ENCODE measurements around the gene LELP1. TPM values are rescaled to one million over a fixed set of nuclear protein-coding genes. Genes with fewer than 3 reads are reported as not detected.
"Not testable (repeated sequence)": the region's sequence is repeated elsewhere in the genome, so short reads cannot be mapped to it uniquely, and the experiment has no call there.

The LELP1 gene
- not detected for total RNA-seq
- long read RNA-seq, donor 1, result 0 reads
- long read RNA-seq, donor 2, result 0 reads

- no peak for DNase-seq
- H3K4me3 ChIP-seq, result no peak within 1 kb of the TSS
- no peak for TF ChIP-seq CTCF (IDR thresholded peaks at IDR 0.05)
- H3K36me3 ChIP-seq (ENCODE audit: low read depth), result no peaks in the 10 kb centered on the region
- H3K4me1 ChIP-seq (ENCODE audit: low read depth), result no peaks in the 10 kb centered on the region
- intact Hi-C loops (cut with DNase I, micrococcal nuclease), result no loop called here
- no peak for ATAC-seq
- H3K9me3 ChIP-seq, result no peaks in the 10 kb centered on the region
These were observed at the start of gene LELP1 for GRCh38 chr1:153203130-153203529. Gene LELP1 (plus strand): TSS chr1:153203430. CDS start chr1:153204708, 1,278 bp downstream.

- TF ChIP-seq CTCF (IDR thresholded peaks at IDR 0.05), result no peak
- Histone ChIP-seq H3K36me3 (ENCODE audit: low read depth) (no peaks in the 10 kb centered on the region), H3K4me3 (no peak overlapping the region), H3K4me1 (ENCODE audit: low read depth) (no peaks in the 10 kb centered on the region), H3K9me3 (peaks cover 10% of the 10 kb centered on the region)
- ATAC-seq (no peak), DNase-seq (no peak)
- intact Hi-C loops (cut with DNase I, micrococcal nuclease), result no loop called here
These were observed 47.7 kb upstream of the LELP1 start for GRCh38 chr1:153155541-153155940.

- no peaks in the 10 kb centered on the region for H3K36me3 ChIP-seq (ENCODE audit: low read depth)
- no peak overlapping the region for H3K4me3 ChIP-seq
- intact Hi-C loops (cut with DNase I, micrococcal nuclease), result no loop called here
- ATAC-seq (no peak), DNase-seq (no peak)
- TF ChIP-seq CTCF (IDR thresholded peaks at IDR 0.05), result no peak
- no peaks in the 10 kb centered on the region for H3K9me3 ChIP-seq
- H3K4me1 ChIP-seq (ENCODE audit: low read depth), result no peaks in the 10 kb centered on the region
These were observed 34.5 kb upstream of the LELP1 start for GRCh38 chr1:153168686-153169085.

- Histone ChIP-seq H3K36me3 (ENCODE audit: low read depth) (no peaks in the 10 kb centered on the region), H3K4me3 (no peak overlapping the region), H3K9me3 (no peaks in the 10 kb centered on the region), H3K4me1 (ENCODE audit: low read depth) (no peaks in the 10 kb centered on the region)
- no peak for ATAC-seq
- TF ChIP-seq CTCF (IDR thresholded peaks at IDR 0.05), result no peak
- intact Hi-C loops (cut with DNase I, micrococcal nuclease), result no loop called here
- DNase-seq, result no peak
These were observed 28.6 kb upstream of the LELP1 start for GRCh38 chr1:153174624-153175023.

- Histone ChIP-seq H3K36me3 (ENCODE audit: low read depth) (no peaks in the 10 kb centered on the region), H3K9me3 (no peaks in the 10 kb centered on the region), H3K4me3 (no peak overlapping the region), H3K4me1 (ENCODE audit: low read depth) (no peaks in the 10 kb centered on the region)
- DNase-seq, result no peak
- no peak for TF ChIP-seq CTCF (IDR thresholded peaks at IDR 0.05)
- no peak for ATAC-seq
- intact Hi-C loops (cut with DNase I, micrococcal nuclease), result no loop called here
These were observed 24.3 kb upstream of the LELP1 start for GRCh38 chr1:153178922-153179321.

GRCh38 chr1:153180556-153180955 lies 22.7 kb upstream of the LELP1 start:
- no peak for TF ChIP-seq CTCF (IDR thresholded peaks at IDR 0.05)
- Histone ChIP-seq H3K36me3 (ENCODE audit: low read depth) (no peaks in the 10 kb centered on the region), H3K4me1 (ENCODE audit: low read depth) (no peaks in the 10 kb centered on the region), H3K4me3 (no peak overlapping the region), H3K9me3 (no peaks in the 10 kb centered on the region)
- intact Hi-C loops (cut with DNase I, micrococcal nuclease), result no loop called here
- no peak for DNase-seq
- ATAC-seq, result no peak

- DNase-seq; H3K36me3 ChIP-seq (ENCODE audit: low read depth); intact Hi-C loops (cut with DNase I, micrococcal nuclease); H3K4me1 ChIP-seq (ENCODE audit: low read depth); ATAC-seq; H3K9me3 ChIP-seq; H3K4me3 ChIP-seq: not testable (repeated sequence)
These were observed 14.9 kb upstream of the LELP1 start for GRCh38 chr1:153188301-153188700.

All from mucosa of descending colon (tissue), 3 donors.